ENCODE data around the gene TRABD2B. TPM values are rescaled to one million over a fixed set of nuclear protein-coding genes. Genes with fewer than 3 reads are reported as not detected.

TRABD2B gene
- total and polyA plus RNA-seq, 2 donors (not counting 3 experiments of a cell fraction or from before 2014, with no cell fraction given): not detected

DNA sequence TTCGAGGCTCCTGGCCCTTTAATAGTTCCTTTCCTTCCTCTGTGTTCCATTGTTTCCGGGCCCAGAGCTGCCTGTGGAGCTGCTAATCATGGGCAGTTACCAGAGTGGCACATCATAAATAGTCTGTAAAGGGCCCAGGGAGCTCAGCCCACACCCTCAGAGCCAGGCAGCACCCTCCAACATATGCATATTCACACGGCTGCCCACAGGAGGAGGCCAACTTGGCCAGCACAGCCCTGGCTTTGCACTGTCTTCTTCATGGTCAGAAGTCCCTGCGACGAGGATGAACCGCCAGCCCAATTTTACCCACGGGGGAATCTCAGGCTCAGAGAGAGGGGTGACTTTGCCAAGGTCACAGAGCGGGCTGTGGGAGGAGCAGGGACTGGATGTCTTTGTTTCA lies 172.5 kb downstream of the TRABD2B start:
- intact Hi-C loops (cut with micrococcal nuclease) (no loop called here), dilution Hi-C loops (cut with MboI; ENCODE audit: extremely low pct_ligation_motif_present, low sequenced_read_pairs) (no loop called here)
- H3K4me2 ChIP-seq (ENCODE audit: insufficient read depth, low read length): no peak overlapping the region
- H3K27me3 ChIP-seq (ENCODE audit: control insufficient read depth in 2 of 2, insufficient read depth in 2 of 2, low read length in 2 of 2): no peaks in the 10 kb centered on the region
- H3K79me2 ChIP-seq (ENCODE audit: control insufficient read depth, insufficient read depth, low read length): no peaks in the 10 kb centered on the region
- H3K4me1 ChIP-seq (ENCODE audit: control insufficient read depth, extremely low read depth, insufficient read depth, low read length): no peaks in the 10 kb centered on the region
- no TSS peak for BruUV-seq (replicated peaks)
- FAIRE-seq (no peak), DNase-seq (ENCODE audit: low read depth, low spot score) (no peak)
- H3K9me1 ChIP-seq (replicated peaks; ENCODE audit: control insufficient read depth, extremely low read depth, insufficient read depth, low read length): no peaks in the 10 kb centered on the region
- H3K9me3 ChIP-seq (replicated peaks; ENCODE audit: control insufficient read depth, insufficient read depth, low read length): no peaks in the 10 kb centered on the region
- TF ChIP-seq JUN (IDR thresholded peaks at IDR 0.05; ENCODE audit: borderline replicate concordance, insufficient read depth, insufficient read length, low read depth) (no peak), EZH2 (IDR thresholded peaks at IDR 0.05; ENCODE audit: borderline replicate concordance, low read depth, low read length, severe bottlenecking) (no peak), MYC (IDR thresholded peaks at IDR 0.05; ENCODE audit: low read depth, low read length) (no peak), POLR2AphosphoS5 (IDR thresholded peaks at IDR 0.05; ENCODE audit: insufficient read depth, low read depth, low read length) (no peak), GATA2 (IDR thresholded peaks at IDR 0.05; ENCODE audit: insufficient read depth, insufficient read length, low read depth, low read length) (no peak), POLR2A (IDR thresholded peaks at IDR 0.05; ENCODE audit: low read depth, low read length) (no peak), CTCF (IDR thresholded peaks at IDR 0.05; ENCODE audit: extremely low read depth in 1 of 2, insufficient read depth in 1 of 2, low read depth in 1 of 2, low read length in 2 of 2) (no peak), FOS (IDR thresholded peaks at IDR 0.05; ENCODE audit: borderline replicate concordance, insufficient read depth, low read length) (no peak)
- TF ChIP-seq, protein P1, sequence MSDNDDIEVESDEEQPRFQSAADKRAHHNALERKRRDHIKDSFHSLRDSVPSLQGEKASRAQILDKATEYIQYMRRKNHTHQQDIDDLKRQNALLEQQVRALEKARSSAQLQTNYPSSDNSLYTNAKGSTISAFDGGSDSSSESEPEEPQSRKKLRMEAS (IDR thresholded peaks at IDR 0.05; ENCODE audit: insufficient read depth, insufficient read length): no peak
- H4K20me1 ChIP-seq (replicated peaks; ENCODE audit: control insufficient read depth, extremely low read depth, insufficient read depth, low read length): no peaks in the 10 kb centered on the region
- ChIA-PET CTCF (no interaction called here), POLR2A (no interaction called here)
- H3K36me3 ChIP-seq (ENCODE audit: control insufficient read depth in 2 of 2, extremely low read depth in 1 of 2, insufficient read depth in 2 of 2, low read length in 2 of 2): no peaks in the 10 kb centered on the region
- H3K4me3 ChIP-seq (replicated peaks in 1 of 3; ENCODE audit: insufficient read depth in 1 of 3, low read depth in 1 of 3, low read length in 3 of 3): no peak overlapping the region
- H2AFZ ChIP-seq (ENCODE audit: low read depth, low read length): no peak overlapping the region
- no peak overlapping the region for H3K9ac ChIP-seq (replicated peaks; ENCODE audit: extremely low read depth, insufficient read depth, low read length)
- H3K27ac ChIP-seq (ENCODE audit: insufficient read depth, low read depth, low read length): no peak overlapping the region
